Peyer's patch (tissue), 4 donors: ENCODE data around the gene NDUFS2.

ENCODE experiments used
- CTCF ChIP-seq, 6 experiments: fragments of 450-650 bp in 4 of 6; fragments of 200-600 bp in 2 of 6; sonication (generic) in 1 of 6; IDR thresholded peaks; one replicate each; pipeline ENCODE4 v1.5.1; 2017 to 2019; ENCODE audit warnings: antibody characterized with exemption in 6 of 6, mild to moderate bottlenecking in 3 of 6, moderate library complexity in 1 of 6
- POLR2A ChIP-seq, 2 donors: fragments of 450-650 bp; IDR thresholded peaks; one replicate each; pipeline ENCODE4 v1.5.1; 2017; ENCODE audit warnings: antibody characterized with exemption in 2 of 2, mild to moderate bottlenecking in 2 of 2, moderate library complexity in 2 of 2

GRCh38 chr1:161220002-161220401 lies 17.8 kb downstream of the NDUFS2 start:
- no peak for TF ChIP-seq CTCF (IDR thresholded peaks at IDR 0.05)
- no peak for TF ChIP-seq POLR2A (IDR thresholded peaks at IDR 0.05)
